ENCODE data around the gene RANGAP1. TPM values are rescaled to one million over a fixed set of nuclear protein-coding genes. Genes with fewer than 3 reads are reported as not detected.

Gene RANGAP1
- total RNA-seq, 2 experiments from 2014 or later = 108 to 119 TPM

- intact Hi-C loops (cut with micrococcal nuclease; ENCODE audit: unreplicated experiment) = no loop called here
- no peaks in the 10 kb centered on the region for H3K79me2 ChIP-seq (ENCODE audit: insufficient read depth, low read depth, low read length)
- no peaks in the 10 kb centered on the region for H3K9me3 ChIP-seq (ENCODE audit: low read length)
- BruUV-seq (replicated peaks) = no TSS peak
- CTCF ChIA-PET (ENCODE audit: unreplicated experiment) = no interaction called here
- H3K27ac ChIP-seq (ENCODE audit: low read depth, low read length, poor library complexity, severe bottlenecking) = no peak overlapping the region
- peaks cover 84% of the 10 kb centered on the region for H3K36me3 ChIP-seq (ENCODE audit: insufficient read depth, low read length)
- H3K4me2 ChIP-seq (ENCODE audit: low read length) = no peak overlapping the region
- TF ChIP-seq EZH2phosphoT487 (IDR thresholded peaks at IDR 0.05; ENCODE audit: borderline replicate concordance, low read depth, low read length) (no peak), CTCF (conservative IDR thresholded peaks at IDR 0.05; ENCODE audit: low read length) (no peak)
- DNase-seq (ENCODE audit: low spot score) = no peak
- no peaks in the 10 kb centered on the region for H4K20me1 ChIP-seq (ENCODE audit: insufficient read depth, low read length)
- no peaks in the 10 kb centered on the region for H3K9me2 ChIP-seq (ENCODE audit: insufficient read depth, low read length)
- POLR2A ChIA-PET = no interaction called here
- no peak overlapping the region for H2AFZ ChIP-seq (ENCODE audit: low read length)
- no peak overlapping the region for H3K4me3 ChIP-seq (ENCODE audit: low read depth, low read length, poor library complexity, severe bottlenecking)
- no peaks in the 10 kb centered on the region for H3K4me1 ChIP-seq (ENCODE audit: insufficient read depth, low read length, poor library complexity, severe bottlenecking)
Observed at GRCh38 chr22:41330169-41330568, 44.2 kb upstream of the RANGAP1 start.

GRCh38 chr22:41327124-41327523 lies 41.1 kb upstream of the RANGAP1 start:
- no peaks in the 10 kb centered on the region for H3K4me1 ChIP-seq (ENCODE audit: insufficient read depth, low read length, poor library complexity, severe bottlenecking)
- H3K4me2 ChIP-seq (ENCODE audit: low read length) = no peak overlapping the region
- H4K20me1 ChIP-seq (ENCODE audit: insufficient read depth, low read length) = no peaks in the 10 kb centered on the region
- H3K27ac ChIP-seq (ENCODE audit: low read depth, low read length, poor library complexity, severe bottlenecking) = no peak overlapping the region
- H3K36me3 ChIP-seq (ENCODE audit: insufficient read depth, low read length) = peaks cover 79% of the 10 kb centered on the region
- no peak overlapping the region for H3K4me3 ChIP-seq (ENCODE audit: low read depth, low read length, poor library complexity, severe bottlenecking)
- no peak for DNase-seq (ENCODE audit: low spot score)
- ChIA-PET CTCF (ENCODE audit: unreplicated experiment) (no interaction called here), POLR2A (no interaction called here)
- no peaks in the 10 kb centered on the region for H3K9me2 ChIP-seq (ENCODE audit: insufficient read depth, low read length)
- no peak for TF ChIP-seq EZH2phosphoT487 (IDR thresholded peaks at IDR 0.05; ENCODE audit: borderline replicate concordance, low read depth, low read length)
- TF ChIP-seq CTCF (conservative IDR thresholded peaks at IDR 0.05; ENCODE audit: low read length) = no peak
- BruUV-seq (replicated peaks) = no TSS peak
- intact Hi-C loops (cut with micrococcal nuclease; ENCODE audit: unreplicated experiment) = no loop called here
- H3K79me2 ChIP-seq (ENCODE audit: insufficient read depth, low read depth, low read length) = no peaks in the 10 kb centered on the region
- no peak overlapping the region for H2AFZ ChIP-seq (ENCODE audit: low read length)
- H3K9me3 ChIP-seq (ENCODE audit: low read length) = no peaks in the 10 kb centered on the region

GRCh38 chr22:41324821-41325528 lies 39.0 kb upstream of the RANGAP1 start:
- Histone ChIP-seq H3K9me3 (ENCODE audit: low read length) (no peaks in the 10 kb centered on the region), H3K79me2 (ENCODE audit: insufficient read depth, low read depth, low read length) (no peaks in the 10 kb centered on the region), H3K27ac (ENCODE audit: low read depth, low read length, poor library complexity, severe bottlenecking) (no peak overlapping the region), H3K9me2 (ENCODE audit: insufficient read depth, low read length) (no peaks in the 10 kb centered on the region), H3K36me3 (ENCODE audit: insufficient read depth, low read length) (peaks cover 74% of the 10 kb centered on the region), H2AFZ (ENCODE audit: low read length) (no peak overlapping the region), H4K20me1 (ENCODE audit: insufficient read depth, low read length) (no peaks in the 10 kb centered on the region), H3K4me1 (ENCODE audit: insufficient read depth, low read length, poor library complexity, severe bottlenecking) (no peaks in the 10 kb centered on the region), H3K4me2 (ENCODE audit: low read length) (no peak overlapping the region), H3K4me3 (ENCODE audit: low read depth, low read length, poor library complexity, severe bottlenecking) (no peak overlapping the region)
- no peak for DNase-seq (ENCODE audit: low spot score)
- POLR2A ChIA-PET = no interaction called here
- no peak for TF ChIP-seq CTCF (conservative IDR thresholded peaks at IDR 0.05; ENCODE audit: low read length)
- BruUV-seq (replicated peaks) = no TSS peak
- intact Hi-C loops (cut with micrococcal nuclease; ENCODE audit: unreplicated experiment) = no loop called here
- CTCF ChIA-PET (ENCODE audit: unreplicated experiment) = no interaction called here

Data from OCI-LY7 (cell line).